ENCODE data around the gene DNAJB14.

Gene DNAJB14

DNA sequence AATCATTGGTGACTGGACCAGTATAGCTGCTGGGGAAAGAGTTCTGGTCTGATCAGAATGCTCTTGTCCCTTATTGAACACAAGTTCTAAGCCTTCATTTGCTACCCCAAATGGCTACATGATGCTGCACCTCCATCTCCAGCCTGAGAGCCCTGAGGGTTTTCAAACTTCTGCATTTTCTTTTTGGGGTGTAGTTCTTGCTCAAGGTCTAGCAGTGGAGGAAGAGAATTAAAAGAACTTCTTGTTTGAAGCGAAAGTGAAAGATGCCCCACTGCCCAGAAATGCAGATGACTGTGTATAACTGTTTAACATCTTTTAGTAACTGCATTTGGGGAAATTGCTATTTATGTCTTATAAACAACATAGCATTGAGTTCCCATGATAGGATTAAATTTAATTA, 90.7 kb downstream of the DNAJB14 start:
- TF ChIP-seq, protein P1, sequence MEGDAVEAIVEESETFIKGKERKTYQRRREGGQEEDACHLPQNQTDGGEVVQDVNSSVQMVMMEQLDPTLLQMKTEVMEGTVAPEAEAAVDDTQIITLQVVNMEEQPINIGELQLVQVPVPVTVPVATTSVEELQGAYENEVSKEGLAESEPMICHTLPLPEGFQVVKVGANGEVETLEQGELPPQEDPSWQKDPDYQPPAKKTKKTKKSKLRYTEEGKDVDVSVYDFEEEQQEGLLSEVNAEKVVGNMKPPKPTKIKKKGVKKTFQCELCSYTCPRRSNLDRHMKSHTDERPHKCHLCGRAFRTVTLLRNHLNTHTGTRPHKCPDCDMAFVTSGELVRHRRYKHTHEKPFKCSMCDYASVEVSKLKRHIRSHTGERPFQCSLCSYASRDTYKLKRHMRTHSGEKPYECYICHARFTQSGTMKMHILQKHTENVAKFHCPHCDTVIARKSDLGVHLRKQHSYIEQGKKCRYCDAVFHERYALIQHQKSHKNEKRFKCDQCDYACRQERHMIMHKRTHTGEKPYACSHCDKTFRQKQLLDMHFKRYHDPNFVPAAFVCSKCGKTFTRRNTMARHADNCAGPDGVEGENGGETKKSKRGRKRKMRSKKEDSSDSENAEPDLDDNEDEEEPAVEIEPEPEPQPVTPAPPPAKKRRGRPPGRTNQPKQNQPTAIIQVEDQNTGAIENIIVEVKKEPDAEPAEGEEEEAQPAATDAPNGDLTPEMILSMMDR (IDR thresholded peaks at IDR 0.05; ENCODE audit: borderline replicate concordance, extremely low read depth, low read length, poor library complexity, severe bottlenecking): no peak
- TF ChIP-seq EZH2 (IDR thresholded peaks at IDR 0.05; ENCODE audit: borderline replicate concordance, low read depth, low read length, severe bottlenecking): no peak
- Histone ChIP-seq H3K9ac (ENCODE audit: low read depth, low read length) (no peak overlapping the region), H3K4me2 (ENCODE audit: insufficient read depth, low read length) (no peak overlapping the region), H3K9me3 (ENCODE audit: insufficient read depth, low read length, severe bottlenecking) (no peaks in the 10 kb centered on the region), H3K79me2 (ENCODE audit: insufficient read depth, low read length) (no peaks in the 10 kb centered on the region), H3K36me3 (ENCODE audit: insufficient read depth, low read length) (no peaks in the 10 kb centered on the region), H4K20me1 (ENCODE audit: insufficient read depth, low read length) (no peaks in the 10 kb centered on the region), H3K27me3 (ENCODE audit: insufficient read depth, low read length, poor library complexity) (peaks cover 2% of the 10 kb centered on the region), H3K4me1 (ENCODE audit: insufficient read depth, low read length) (no peaks in the 10 kb centered on the region), H2AFZ (ENCODE audit: low read depth, low read length) (no peak overlapping the region), H3K27ac (ENCODE audit: low read length) (no peak overlapping the region), H3K4me3 (ENCODE audit: low read depth in 1 of 2, low read length in 2 of 2) (no peak overlapping the region)
- no peak for DNase-seq
- ATAC-seq (ENCODE audit: insufficient read depth, low read depth): peak; percentile 48; the same call in 2 of the 3 replicates

GRCh38 chr4:99853999-99854398, 92.4 kb downstream of the DNAJB14 start:
- no peak overlapping the region for H3K4me3 ChIP-seq (ENCODE audit: low read depth in 1 of 2, low read length in 2 of 2)
- no peak overlapping the region for H3K27ac ChIP-seq (ENCODE audit: low read length)
- peaks cover 2% of the 10 kb centered on the region for H3K27me3 ChIP-seq (ENCODE audit: insufficient read depth, low read length, poor library complexity)
- ATAC-seq (ENCODE audit: insufficient read depth, low read depth) (no peak), DNase-seq (no peak)
- H3K4me1 ChIP-seq (ENCODE audit: insufficient read depth, low read length): no peaks in the 10 kb centered on the region
- H4K20me1 ChIP-seq (ENCODE audit: insufficient read depth, low read length): no peaks in the 10 kb centered on the region
- H3K36me3 ChIP-seq (ENCODE audit: insufficient read depth, low read length): no peaks in the 10 kb centered on the region
- H3K9ac ChIP-seq (ENCODE audit: low read depth, low read length): no peak overlapping the region
- TF ChIP-seq EZH2 (IDR thresholded peaks at IDR 0.05; ENCODE audit: borderline replicate concordance, low read depth, low read length, severe bottlenecking): no peak
- TF ChIP-seq, protein P1 (IDR thresholded peaks at IDR 0.05; ENCODE audit: borderline replicate concordance, extremely low read depth, low read length, poor library complexity, severe bottlenecking): no peak
- H2AFZ ChIP-seq (ENCODE audit: low read depth, low read length): no peak overlapping the region
- no peak overlapping the region for H3K4me2 ChIP-seq (ENCODE audit: insufficient read depth, low read length)
- no peaks in the 10 kb centered on the region for H3K9me3 ChIP-seq (ENCODE audit: insufficient read depth, low read length, severe bottlenecking)
- H3K79me2 ChIP-seq (ENCODE audit: insufficient read depth, low read length): no peaks in the 10 kb centered on the region

- no peak overlapping the region for H3K27ac ChIP-seq (ENCODE audit: low read length)
- DNase-seq (no peak), ATAC-seq (ENCODE audit: insufficient read depth, low read depth) (no peak)
- no peak overlapping the region for H3K4me3 ChIP-seq (ENCODE audit: low read depth in 1 of 2, low read length in 2 of 2)
- no peak overlapping the region for H3K9ac ChIP-seq (ENCODE audit: low read depth, low read length)
- no peaks in the 10 kb centered on the region for H3K9me3 ChIP-seq (ENCODE audit: insufficient read depth, low read length, severe bottlenecking)
- TF ChIP-seq, protein P1 (IDR thresholded peaks at IDR 0.05; ENCODE audit: borderline replicate concordance, extremely low read depth, low read length, poor library complexity, severe bottlenecking): no peak
- no peak for TF ChIP-seq EZH2 (IDR thresholded peaks at IDR 0.05; ENCODE audit: borderline replicate concordance, low read depth, low read length, severe bottlenecking)
- H3K4me1 ChIP-seq (ENCODE audit: insufficient read depth, low read length): no peaks in the 10 kb centered on the region
- no peaks in the 10 kb centered on the region for H3K36me3 ChIP-seq (ENCODE audit: insufficient read depth, low read length)
- H3K27me3 ChIP-seq (ENCODE audit: insufficient read depth, low read length, poor library complexity): peaks cover 2% of the 10 kb centered on the region
- H3K79me2 ChIP-seq (ENCODE audit: insufficient read depth, low read length): no peaks in the 10 kb centered on the region
- no peak overlapping the region for H2AFZ ChIP-seq (ENCODE audit: low read depth, low read length)
- H4K20me1 ChIP-seq (ENCODE audit: insufficient read depth, low read length): no peaks in the 10 kb centered on the region
- H3K4me2 ChIP-seq (ENCODE audit: insufficient read depth, low read length): no peak overlapping the region
These were observed 93.2 kb downstream of the DNAJB14 start for GRCh38 chr4:99853190-99853589.
